ENCODE measurements around the gene ARHGEF18. TPM values are rescaled to one million over a fixed set of nuclear protein-coding genes. Genes with fewer than 3 reads are reported as not detected.

Gene ARHGEF18
- total and polyA plus RNA-seq, 2 experiments from 2014 or later, result 9.5 to 33.8 TPM

DNA sequence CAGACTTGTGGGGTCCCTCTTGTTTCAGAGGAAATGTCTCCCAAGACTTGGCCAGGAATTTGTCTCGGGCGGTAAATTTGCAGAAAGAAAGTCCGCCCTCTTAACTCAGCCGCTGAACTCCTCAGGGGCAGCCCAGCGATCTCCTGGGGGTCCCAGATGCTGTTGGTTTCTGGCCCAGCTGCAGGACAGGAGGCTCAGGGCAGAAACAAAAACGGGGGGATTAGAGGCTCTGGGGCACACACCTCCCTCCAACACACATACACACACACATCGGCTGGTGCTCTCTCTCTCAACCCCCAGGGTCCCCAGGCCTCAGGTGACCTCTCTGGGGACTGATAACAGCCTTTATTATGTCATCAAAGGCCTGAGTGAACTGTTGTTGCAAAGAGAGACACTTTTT lies 7.1 kb downstream of the ARHGEF18 start:
- H3K79me2 ChIP-seq (ENCODE audit: insufficient read depth), result no peaks in the 10 kb centered on the region
- no peaks in the 10 kb centered on the region for H3F3A ChIP-seq (ENCODE audit: insufficient read depth)
- no peaks in the 10 kb centered on the region for H3K36me3 ChIP-seq (ENCODE audit: low read depth)
- H4K20me1 ChIP-seq (ENCODE audit: insufficient read depth), result no peaks in the 10 kb centered on the region
- H3K9me3 ChIP-seq (ENCODE audit: low read depth), result no peaks in the 10 kb centered on the region
- in situ Hi-C loops (cut with MboI), result loop anchor here (25.0 kb wide), 1 partner anchor 456 kb away; no protein-coding TSS in a partner anchor
- no peak overlapping the region for H3K4me2 ChIP-seq (ENCODE audit: unreplicated experiment)
- 32 to 47% methylated on average over 7 of the region's 7 CpGs for WGBS, 2 experiments (ENCODE audit: low coverage in 1 of 2, low lambda C conversion rate in 2 of 2, missing lambda C conversion rate in 2 of 2)
- H3K27ac ChIP-seq, result no peak overlapping the region
- DNase-seq, result no peak
- H3K4me1 ChIP-seq (ENCODE audit: insufficient read depth), result peaks cover 8% of the 10 kb centered on the region; the same call in 1 of the 2 replicates
- no peaks in the 10 kb centered on the region for H3K9me2 ChIP-seq (ENCODE audit: insufficient read depth)
- TF ChIP-seq EZH2phosphoT487 (IDR thresholded peaks at IDR 0.05; ENCODE audit: insufficient read depth, low read depth) (no peak), EZH2 (IDR thresholded peaks at IDR 0.05; ENCODE audit: insufficient read depth, poor library complexity, severe bottlenecking) (no peak)
- no peaks in the 10 kb centered on the region for H3K27me3 ChIP-seq (replicated peaks; ENCODE audit: insufficient read depth)
- H3K9ac ChIP-seq, result peak overlapping the region; percentile 11; the same call in 1 of the 2 replicates
- no peak overlapping the region for H3K4me3 ChIP-seq
- H2AFZ ChIP-seq, result peak overlapping the region; percentile 55; the same call in 1 of the 2 replicates

DNA sequence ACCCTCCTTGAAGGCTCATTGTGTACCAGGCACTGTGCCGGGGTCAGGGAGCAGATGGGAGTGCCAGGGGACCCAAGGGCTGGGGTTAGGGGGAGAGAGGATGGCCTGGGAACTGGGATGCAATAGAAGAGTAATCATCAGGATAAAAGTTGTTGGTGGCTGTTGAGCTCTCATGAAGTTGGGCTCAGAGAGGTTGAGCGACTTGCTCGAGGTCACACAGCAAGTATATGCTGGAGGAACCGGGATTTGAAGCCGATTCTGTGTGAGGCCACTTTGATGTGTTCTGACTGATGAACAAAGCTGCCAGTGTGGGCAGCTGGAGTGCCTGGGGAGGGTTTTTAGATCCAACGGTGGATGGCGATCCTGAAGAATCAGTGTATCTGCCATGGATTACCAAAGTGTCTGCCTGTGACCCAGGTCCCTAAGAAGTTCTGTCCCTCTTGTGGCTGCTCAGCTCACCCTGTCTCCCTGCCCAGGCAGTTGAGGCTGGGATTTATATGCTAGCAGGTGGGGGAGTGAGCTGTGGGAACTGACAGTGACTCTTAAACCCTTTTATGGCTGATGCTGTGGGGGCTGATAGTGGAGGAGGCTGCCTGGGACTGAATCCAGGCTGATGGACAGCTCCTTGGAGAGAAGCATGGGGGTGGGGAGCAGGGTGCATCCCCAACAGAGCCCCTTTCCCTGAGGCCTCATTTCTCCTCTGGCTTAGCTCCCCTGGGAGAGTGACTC lies 8.3 kb downstream of the ARHGEF18 start:
- Histone ChIP-seq H3K9ac (no peak overlapping the region), H3K9me2 (ENCODE audit: insufficient read depth) (no peaks in the 10 kb centered on the region), H4K20me1 (ENCODE audit: insufficient read depth) (no peaks in the 10 kb centered on the region), H3K4me1 (ENCODE audit: insufficient read depth) (peaks cover 8% of the 10 kb centered on the region; the same call in 1 of the 2 replicates), H3K27me3 (replicated peaks; ENCODE audit: insufficient read depth) (no peaks in the 10 kb centered on the region), H3F3A (ENCODE audit: insufficient read depth) (no peaks in the 10 kb centered on the region), H2AFZ (no peak overlapping the region), H3K4me3 (no peak overlapping the region), H3K9me3 (ENCODE audit: low read depth) (no peaks in the 10 kb centered on the region), H3K36me3 (ENCODE audit: low read depth) (no peaks in the 10 kb centered on the region), H3K79me2 (ENCODE audit: insufficient read depth) (no peaks in the 10 kb centered on the region), H3K27ac (no peak overlapping the region), H3K4me2 (ENCODE audit: unreplicated experiment) (no peak overlapping the region)
- no peak for TF ChIP-seq EZH2phosphoT487 (IDR thresholded peaks at IDR 0.05; ENCODE audit: insufficient read depth, low read depth)
- no peak for TF ChIP-seq EZH2 (IDR thresholded peaks at IDR 0.05; ENCODE audit: insufficient read depth, poor library complexity, severe bottlenecking)
- no peak for DNase-seq
- WGBS, 2 experiments (ENCODE audit: low coverage in 1 of 2, low lambda C conversion rate in 2 of 2, missing lambda C conversion rate in 2 of 2), result 81 to 85% methylated on average over 7 of the region's 7 CpGs
- in situ Hi-C loops (cut with MboI), result loop anchor here (25.0 kb wide), 1 partner anchor 455 kb away; no protein-coding TSS in a partner anchor

DNA sequence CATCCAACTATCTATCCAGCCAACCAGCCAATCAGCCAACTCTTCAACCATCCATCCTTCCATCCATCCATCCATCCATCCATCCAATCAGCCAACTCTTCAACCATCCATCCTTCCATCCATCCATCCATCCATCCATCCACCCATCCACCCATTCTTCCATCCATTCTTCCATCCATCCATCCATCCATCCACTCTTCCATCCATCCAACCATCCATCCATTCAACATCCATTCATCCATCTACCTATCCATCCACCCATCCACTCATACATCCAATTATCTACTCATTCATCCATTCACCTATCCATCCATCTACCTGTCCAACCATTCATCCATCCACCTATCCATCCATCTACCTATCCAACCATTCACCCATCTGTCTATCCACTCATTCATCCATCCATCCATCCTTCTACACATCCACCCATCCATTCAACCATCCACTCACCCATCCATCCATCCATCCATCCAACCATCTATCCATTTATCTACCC lies 9.4 kb downstream of the ARHGEF18 start:
- no peaks in the 10 kb centered on the region for H3F3A ChIP-seq (ENCODE audit: insufficient read depth)
- H3K27me3 ChIP-seq (replicated peaks; ENCODE audit: insufficient read depth), result no peaks in the 10 kb centered on the region
- H2AFZ ChIP-seq, result no peak overlapping the region
- no peaks in the 10 kb centered on the region for H3K36me3 ChIP-seq (ENCODE audit: low read depth)
- no peak overlapping the region for H3K4me3 ChIP-seq
- no peaks in the 10 kb centered on the region for H3K9me2 ChIP-seq (ENCODE audit: insufficient read depth)
- H3K27ac ChIP-seq, result no peak overlapping the region
- H4K20me1 ChIP-seq (ENCODE audit: insufficient read depth), result no peaks in the 10 kb centered on the region
- H3K4me2 ChIP-seq (ENCODE audit: unreplicated experiment), result no peak overlapping the region
- DNase-seq, result no peak
- TF ChIP-seq EZH2phosphoT487 (IDR thresholded peaks at IDR 0.05; ENCODE audit: insufficient read depth, low read depth) (no peak), EZH2 (IDR thresholded peaks at IDR 0.05; ENCODE audit: insufficient read depth, poor library complexity, severe bottlenecking) (no peak)
- no peak overlapping the region for H3K9ac ChIP-seq
- peaks cover 8% of the 10 kb centered on the region; the same call in 1 of the 2 replicates for H3K4me1 ChIP-seq (ENCODE audit: insufficient read depth)
- H3K79me2 ChIP-seq (ENCODE audit: insufficient read depth), result no peaks in the 10 kb centered on the region
- in situ Hi-C loops (cut with MboI), result loop anchor here (25.0 kb wide), 1 partner anchor 454 kb away; no protein-coding TSS in a partner anchor
- no peaks in the 10 kb centered on the region for H3K9me3 ChIP-seq (ENCODE audit: low read depth)

DNA sequence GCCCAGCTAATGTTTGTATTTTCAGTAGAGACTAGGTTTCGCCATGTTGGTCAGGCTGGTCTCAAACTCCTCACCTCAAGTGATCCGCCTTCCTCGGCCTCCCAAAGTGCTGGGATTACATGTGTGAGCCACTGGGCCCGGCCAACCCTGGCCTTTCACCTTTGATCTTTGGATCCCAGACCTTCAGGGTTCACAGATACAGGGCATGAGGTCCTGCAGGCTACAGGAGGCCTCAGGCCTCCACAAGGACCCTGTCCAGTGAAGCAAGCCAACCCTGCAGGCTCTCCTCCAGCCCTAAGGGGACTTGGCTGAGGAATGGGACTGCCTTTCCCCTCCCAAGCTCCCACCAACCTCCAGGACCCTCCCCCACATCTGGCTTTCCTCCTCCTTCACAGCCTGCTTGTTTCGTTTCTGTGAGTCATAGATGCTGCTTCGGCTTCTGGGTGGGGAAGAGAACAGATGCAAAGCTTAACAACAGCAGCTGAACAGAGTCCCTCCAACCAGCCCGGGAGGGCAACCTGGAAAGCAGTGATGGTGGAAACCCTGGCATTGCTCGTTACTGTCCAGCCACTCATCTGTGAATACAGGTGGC lies 11.8 kb downstream of the ARHGEF18 start:
- H3K4me1 ChIP-seq (ENCODE audit: insufficient read depth), result peaks cover 2% of the 10 kb centered on the region; the same call in 1 of the 2 replicates
- in situ Hi-C loops (cut with MboI), result loop anchor here (25.0 kb wide), 1 partner anchor 452 kb away; no protein-coding TSS in a partner anchor
- no peaks in the 10 kb centered on the region for H3K9me3 ChIP-seq (ENCODE audit: low read depth)
- no peaks in the 10 kb centered on the region for H3K27me3 ChIP-seq (replicated peaks; ENCODE audit: insufficient read depth)
- no peaks in the 10 kb centered on the region for H3K79me2 ChIP-seq (ENCODE audit: insufficient read depth)
- no peaks in the 10 kb centered on the region for H3F3A ChIP-seq (ENCODE audit: insufficient read depth)
- H3K9ac ChIP-seq, result no peak overlapping the region
- 40 to 44% methylated on average over 8 of the region's 8 CpGs for WGBS, 2 experiments (ENCODE audit: low coverage in 1 of 2, low lambda C conversion rate in 2 of 2, missing lambda C conversion rate in 2 of 2)
- peak; percentile 24 for DNase-seq
- no peak overlapping the region for H3K27ac ChIP-seq
- H2AFZ ChIP-seq, result no peak overlapping the region
- H3K4me2 ChIP-seq (ENCODE audit: unreplicated experiment), result no peak overlapping the region
- no peak overlapping the region for H3K4me3 ChIP-seq
- no peak for TF ChIP-seq EZH2phosphoT487 (IDR thresholded peaks at IDR 0.05; ENCODE audit: insufficient read depth, low read depth)
- H4K20me1 ChIP-seq (ENCODE audit: insufficient read depth), result no peaks in the 10 kb centered on the region
- H3K9me2 ChIP-seq (ENCODE audit: insufficient read depth), result no peaks in the 10 kb centered on the region
- no peaks in the 10 kb centered on the region for H3K36me3 ChIP-seq (ENCODE audit: low read depth)

All from GM23248 (cell line).